PC-3 (cell line): ENCODE measurements around the gene ABHD14A. TPM values are rescaled to one million over a fixed set of nuclear protein-coding genes. Genes with fewer than 3 reads are reported as not detected.

ENCODE experiments used
- ATAC-seq: fragments of 200-7000 bp; cut with Tn5 transposase; 2 replicates; pipeline ENCODE4 v1.9.1; 2020; ENCODE audit warnings: mild to moderate bottlenecking, moderate library complexity
- BruUV-seq: library from RNA; stranded (reverse); fragments of 400-500 nt; replicated peaks from 2 replicates; lab custom pipeline; 2021; lab: Mats Ljungman, UMichigan
- CTCF ChIA-PET: fragments of 300-600 bp; sonication (Branson Sonifier 250); formaldehyde crosslinking; loops from one replicate; lab custom pipeline; 2022; ENCODE audit warnings: antibody characterized with exemption; lab: Charles Lee
- POLR2A ChIA-PET: fragments of 300-600 bp; sonication (Branson Sonifier 250); formaldehyde crosslinking; loops from one replicate; lab custom pipeline; 2022; ENCODE audit warnings: antibody characterized with exemption; ENCODE audit not compliant: unreplicated experiment; lab: Charles Lee
- DNase-seq: peaks from one replicate; pipeline ENCODE4 v3.0.0-alpha.2; 2015
- H2AFZ ChIP-seq: fragments of 300-600 bp; sonication (generic); 2 replicates; pipeline ENCODE4 v1.6.0; 2016; ENCODE audit warnings: antibody characterized with exemption, low read length
- H3F3A ChIP-seq: fragments of 300-600 bp; sonication (generic); one replicate; pipeline ENCODE4 v1.6.0; 2017; ENCODE audit warnings: antibody characterized with exemption, low read length, control low read depth, mild to moderate bottlenecking; ENCODE audit not compliant: unreplicated experiment
- H3K27ac ChIP-seq: fragments of 300-600 bp; sonication (generic); 2 replicates; pipeline ENCODE4 v1.5.1; 2016; ENCODE audit warnings: mild to moderate bottlenecking, low read length
- H3K27me3 ChIP-seq: fragments of 300-600 bp; sonication (generic); 2 replicates; pipeline ENCODE4 v1.6.1; 2016; ENCODE audit warnings: low read length, mixed read lengths
- H3K36me3 ChIP-seq: fragments of 300-600 bp; sonication (generic); 2 replicates; pipeline ENCODE4 v1.6.1; 2016; ENCODE audit warnings: low read depth, mixed run types, low read length, mixed read lengths
- H3K4me1 ChIP-seq: fragments of 300-600 bp; sonication (generic); 2 replicates; pipeline ENCODE4 v1.5.1; 2016; ENCODE audit warnings: low read length; ENCODE audit not compliant: insufficient read depth
- H3K4me2 ChIP-seq: fragments of 300-600 bp; sonication (generic); 2 replicates; pipeline ENCODE4 v1.6.0; 2016; ENCODE audit warnings: low read length
- H3K4me3 ChIP-seq: fragments of 300-600 bp; sonication (generic); 2 replicates; pipeline ENCODE4 v1.5.1; 2016; ENCODE audit warnings: mild to moderate bottlenecking, low read length, mixed read lengths
- H3K79me2 ChIP-seq: fragments of 300-600 bp; sonication (generic); 2 replicates; pipeline ENCODE4 v1.6.1; 2017; ENCODE audit warnings: low read length, mixed read lengths
- H3K9ac ChIP-seq: fragments of 300-600 bp; sonication (generic); 2 replicates; pipeline ENCODE4 v1.6.0; 2016; ENCODE audit warnings: mild to moderate bottlenecking, low read length
- H3K9me2 ChIP-seq: fragments of 300-600 bp; sonication (generic); replicated peaks from 2 replicates; pipeline ENCODE4 v1.6.1; 2016; ENCODE audit warnings: mixed run types, low read length, mixed read lengths
- H3K9me3 ChIP-seq: fragments of 300-600 bp; sonication (generic); 2 replicates; pipeline ENCODE4 v1.6.1; 2016; ENCODE audit warnings: low read length, mixed read lengths
- H4K20me1 ChIP-seq: fragments of 300-600 bp; sonication (generic); 2 replicates; pipeline ENCODE4 v1.6.1; 2016; ENCODE audit warnings: low read length, mixed read lengths
- CTCF ChIP-seq: fragments of 300-600 bp; sonication (generic); conservative IDR thresholded peaks from 2 replicates; pipeline ENCODE4 v1.5.1; 2017; ENCODE audit warnings: antibody characterized with exemption, low read depth, mild to moderate bottlenecking, low read length
- EZH2 ChIP-seq: fragments of 300-600 bp; sonication (generic); IDR thresholded peaks from one replicate; pipeline ENCODE4 v1.6.1; 2017; ENCODE audit warnings: antibody characterized with exemption, mild to moderate bottlenecking, low read length; ENCODE audit not compliant: unreplicated experiment
- EZH2phosphoT487 ChIP-seq: fragments of 300-600 bp; sonication (generic); IDR thresholded peaks from 2 replicates; pipeline ENCODE4 v1.6.1; 2018; ENCODE audit warnings: mild to moderate bottlenecking, antibody characterized with exemption, low read length, borderline replicate concordance
- intact Hi-C: fragments of 100-400 bp; cut with micrococcal nuclease; formaldehyde crosslinking; loops from 2 replicates; pipeline ENCODE4 v1.9.0; 2023
- total RNA-seq: library from RNA; depleted of rRNA; stranded (reverse); fragments of >200 nt; gene quantifications from 2 replicates; pipeline ENCODE4 v1.2.3, GENCODE V29; 2014

The ABHD14A gene
- total RNA-seq, 1 experiment from 2014 or later: 23.4 TPM

GRCh38 chr3:51968883-51969678 is 5.8 kb upstream of the ABHD14A start:
- CTCF ChIA-PET: interaction anchor here (0.7 to 1.1 kb wide), 2 partner anchors 14 to 28 kb away, joined by 3 read pairs; partner anchors contain the start of genes ACY1 and RRP9
- TF ChIP-seq EZH2phosphoT487 (no peak), CTCF (no peak), EZH2 (no peak)

GRCh38 chr3:51969841-51970240 is 5.0 kb upstream of the ABHD14A start:
- ATAC-seq: no peak
- no peaks in the 10 kb centered on the region for H3K9me3 ChIP-seq
- TF ChIP-seq CTCF (no peak), EZH2phosphoT487 (no peak), EZH2 (no peak)
- intact Hi-C loops: no loop called here
- H2AFZ ChIP-seq: no peak overlapping the region
- BruUV-seq: no TSS peak
- ChIA-PET CTCF (interaction anchor here (0.7 to 1.1 kb wide), 2 partner anchors 13 to 28 kb away, joined by 3 read pairs; partner anchors contain the start of genes ACY1 and RRP9), POLR2A (no interaction called here)
- no peaks in the 10 kb centered on the region for H3K36me3 ChIP-seq
- no peaks in the 10 kb centered on the region for H3K27me3 ChIP-seq
- H3K9me2 ChIP-seq: no peaks in the 10 kb centered on the region
- H3K79me2 ChIP-seq: peaks cover 36% of the 10 kb centered on the region
- no peaks in the 10 kb centered on the region for H4K20me1 ChIP-seq
- DNase-seq: no peak
- no peak overlapping the region for H3K27ac ChIP-seq
- H3K4me1 ChIP-seq: peaks cover 30% of the 10 kb centered on the region
- no peak overlapping the region for H3K4me3 ChIP-seq
- no peak overlapping the region for H3K4me2 ChIP-seq
- no peak overlapping the region for H3K9ac ChIP-seq
- no peaks in the 10 kb centered on the region for H3F3A ChIP-seq

More at GRCh38 chr3:51968883-51969678, 5.8 kb upstream of the ABHD14A start:
- Histone ChIP-seq H3K79me2 (peaks cover 34% of the 10 kb centered on the region), H3K36me3 (no peaks in the 10 kb centered on the region), H3K9me3 (no peaks in the 10 kb centered on the region), H4K20me1 (no peaks in the 10 kb centered on the region), H3K4me2 (no peak overlapping the region), H3K9me2 (no peaks in the 10 kb centered on the region), H3K9ac (no peak overlapping the region), H3K4me3 (no peak overlapping the region), H3K27ac (no peak overlapping the region), H3K27me3 (no peaks in the 10 kb centered on the region), H3K4me1 (peaks cover 22% of the 10 kb centered on the region), H2AFZ (no peak overlapping the region), H3F3A (no peaks in the 10 kb centered on the region)
- DNase-seq: no peak
- no TSS peak for BruUV-seq
- no peak for ATAC-seq
- POLR2A ChIA-PET: no interaction called here
- intact Hi-C loops: no loop called here
